Measurements from ENCODE around the gene IMPA2.

DNA sequence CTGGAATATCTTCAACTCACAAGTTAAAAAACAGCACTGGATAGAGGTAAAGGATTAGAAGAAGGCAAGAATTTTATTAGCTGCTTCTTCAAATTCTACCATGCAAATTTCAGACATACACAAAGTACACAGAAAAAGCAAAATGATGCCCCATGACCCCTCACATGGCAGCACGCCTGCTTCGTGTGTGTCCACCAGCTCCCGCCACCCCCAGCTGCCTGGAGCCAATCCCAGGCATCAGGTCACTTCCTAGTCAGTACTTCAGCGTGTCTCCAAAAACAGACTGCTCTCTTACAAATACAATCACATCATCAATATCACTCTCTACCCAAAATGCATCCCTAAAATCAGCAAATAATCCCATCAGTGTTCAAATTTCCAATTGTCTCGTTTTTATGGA is 35.8 kb downstream of the IMPA2 start:
- TF ChIP-seq, protein P1, sequence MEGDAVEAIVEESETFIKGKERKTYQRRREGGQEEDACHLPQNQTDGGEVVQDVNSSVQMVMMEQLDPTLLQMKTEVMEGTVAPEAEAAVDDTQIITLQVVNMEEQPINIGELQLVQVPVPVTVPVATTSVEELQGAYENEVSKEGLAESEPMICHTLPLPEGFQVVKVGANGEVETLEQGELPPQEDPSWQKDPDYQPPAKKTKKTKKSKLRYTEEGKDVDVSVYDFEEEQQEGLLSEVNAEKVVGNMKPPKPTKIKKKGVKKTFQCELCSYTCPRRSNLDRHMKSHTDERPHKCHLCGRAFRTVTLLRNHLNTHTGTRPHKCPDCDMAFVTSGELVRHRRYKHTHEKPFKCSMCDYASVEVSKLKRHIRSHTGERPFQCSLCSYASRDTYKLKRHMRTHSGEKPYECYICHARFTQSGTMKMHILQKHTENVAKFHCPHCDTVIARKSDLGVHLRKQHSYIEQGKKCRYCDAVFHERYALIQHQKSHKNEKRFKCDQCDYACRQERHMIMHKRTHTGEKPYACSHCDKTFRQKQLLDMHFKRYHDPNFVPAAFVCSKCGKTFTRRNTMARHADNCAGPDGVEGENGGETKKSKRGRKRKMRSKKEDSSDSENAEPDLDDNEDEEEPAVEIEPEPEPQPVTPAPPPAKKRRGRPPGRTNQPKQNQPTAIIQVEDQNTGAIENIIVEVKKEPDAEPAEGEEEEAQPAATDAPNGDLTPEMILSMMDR (IDR thresholded peaks at IDR 0.05; ENCODE audit: low read depth, low read length), result no peak
- TF ChIP-seq, protein P2, sequence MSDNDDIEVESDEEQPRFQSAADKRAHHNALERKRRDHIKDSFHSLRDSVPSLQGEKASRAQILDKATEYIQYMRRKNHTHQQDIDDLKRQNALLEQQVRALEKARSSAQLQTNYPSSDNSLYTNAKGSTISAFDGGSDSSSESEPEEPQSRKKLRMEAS (IDR thresholded peaks at IDR 0.05; ENCODE audit: low read depth, low read length), result no peak
